CD4-positive, alpha-beta T cell (primary cell): ENCODE data around the gene EYA2. TPM values are rescaled to one million over a fixed set of nuclear protein-coding genes. Genes with fewer than 3 reads are reported as not detected.

Experiments used
- ATAC-seq: fragments of 200-7000 bp; cut with Tn5 transposase; one replicate; pipeline ENCODE4 v1.10.0; 2022; ENCODE audit warnings: mild to moderate bottlenecking; ENCODE audit not compliant: poor library complexity
- CTCF ChIA-PET: fragments of 350-600 bp; sonication (Branson Sonifier 250); formaldehyde crosslinking; loops from one replicate; lab custom pipeline; 2021; ENCODE audit warnings: antibody characterized with exemption, inconsistent platforms; lab: Charles Lee
- POLR2A ChIA-PET: fragments of 350-600 bp; sonication (Branson Sonifier 250); formaldehyde crosslinking; loops from one replicate; lab custom pipeline; 2021; ENCODE audit warnings: antibody characterized with exemption, inconsistent platforms; lab: Charles Lee
- DNase-seq, 14 experiments: peaks; one replicate each; pipeline ENCODE4 v3.0.0-alpha.2; 2013 to 2020; ENCODE audit warnings: mixed read lengths in 2 of 14
- H3K27ac ChIP-seq, 2 donors: one replicate each; pipeline versions ENCODE4 v1.5.1 to v1.7.0; 2013; ENCODE audit warnings: low read length in 2 of 2, low read depth in 1 of 2, mild to moderate bottlenecking in 1 of 2
- H3K27me3 ChIP-seq, 2 experiments: 1 replicate in 1 of 2; 2 replicates in 1 of 2; pipeline versions ENCODE4 v1.6.1 to v1.7.0; 2013; ENCODE audit warnings: low read length in 2 of 2, control low read depth in 1 of 2, mild to moderate bottlenecking in 1 of 2, moderate library complexity in 1 of 2; ENCODE audit not compliant: insufficient read depth in 2 of 2, control insufficient read depth in 1 of 2
- H3K36me3 ChIP-seq: one replicate; pipeline ENCODE4 v1.6.1; 2013; ENCODE audit warnings: low read length, control low read depth; ENCODE audit not compliant: insufficient read depth
- H3K4me1 ChIP-seq: one replicate; pipeline ENCODE4 v1.6.1; 2013; ENCODE audit warnings: low read length, control low read depth; ENCODE audit not compliant: insufficient read depth
- H3K4me3 ChIP-seq: one replicate; pipeline ENCODE4 v1.5.1; 2013; ENCODE audit warnings: mild to moderate bottlenecking, low read length, moderate library complexity
- H3K9me3 ChIP-seq, 2 experiments: 1 replicate in 1 of 2; 2 replicates in 1 of 2; pipeline versions ENCODE4 v1.6.1 to v1.7.0; 2013; ENCODE audit warnings: low read length in 2 of 2, mild to moderate bottlenecking in 2 of 2, control low read depth in 1 of 2, moderate library complexity in 1 of 2; ENCODE audit not compliant: control insufficient read depth in 1 of 2, insufficient read depth in 1 of 2
- H3K27ac Mint-ChIP-seq: one replicate; pipeline ENCODE4 v1.8.0; 2020; ENCODE audit warnings: mixed read lengths
- H3K27me3 Mint-ChIP-seq: one replicate; pipeline ENCODE4 v1.8.0; 2021; ENCODE audit warnings: mixed read lengths
- H3K36me3 Mint-ChIP-seq: one replicate; pipeline ENCODE4 v1.8.0; 2021; ENCODE audit warnings: low read depth, mixed read lengths
- H3K4me1 Mint-ChIP-seq: one replicate; pipeline ENCODE4 v1.8.0; 2021; ENCODE audit warnings: low read depth, mixed read lengths
- H3K4me3 Mint-ChIP-seq: one replicate; pipeline ENCODE4 v1.8.0; 2020; ENCODE audit warnings: mild to moderate bottlenecking, mixed read lengths
- H3K9me3 Mint-ChIP-seq: one replicate; pipeline ENCODE4 v1.8.0; 2020; ENCODE audit warnings: mixed read lengths
- intact Hi-C, 2 experiments: fragments of 100-400 bp; cut with DNase I in 1 of 2; cut with micrococcal nuclease in 1 of 2; formaldehyde crosslinking; loops; one replicate each; pipeline versions ENCODE4 v1.15.1 to v1.9.0; 2023 to 2025; cut with DNase I, micrococcal nuclease
- total RNA-seq, 174 experiments: library from RNA in 2 of 174; stranded (reverse) in 2 of 174; gene quantifications; one replicate each; pipeline ENCODE4 v1.2.3 and lab custom pipeline; 2021 to 2026
- TF ChIP-seq, protein P1 (sequence below): fragments of 200-600 bp; IDR thresholded peaks from one replicate; pipeline ENCODE4 v1.8.0; 2022; ENCODE audit warnings: antibody characterized with exemption, mild to moderate bottlenecking

The EYA2 gene
- total RNA-seq, 2 experiments from 2014 or later = not detected

GRCh38 chr20:46913329-46914044 is 18.8 kb downstream of the EYA2 start:
- peaks cover 7% of the 10 kb centered on the region for H3K27me3 Mint-ChIP-seq
- H3K9me3 ChIP-seq = no peaks in the 10 kb centered on the region
- TF ChIP-seq, protein P1, sequence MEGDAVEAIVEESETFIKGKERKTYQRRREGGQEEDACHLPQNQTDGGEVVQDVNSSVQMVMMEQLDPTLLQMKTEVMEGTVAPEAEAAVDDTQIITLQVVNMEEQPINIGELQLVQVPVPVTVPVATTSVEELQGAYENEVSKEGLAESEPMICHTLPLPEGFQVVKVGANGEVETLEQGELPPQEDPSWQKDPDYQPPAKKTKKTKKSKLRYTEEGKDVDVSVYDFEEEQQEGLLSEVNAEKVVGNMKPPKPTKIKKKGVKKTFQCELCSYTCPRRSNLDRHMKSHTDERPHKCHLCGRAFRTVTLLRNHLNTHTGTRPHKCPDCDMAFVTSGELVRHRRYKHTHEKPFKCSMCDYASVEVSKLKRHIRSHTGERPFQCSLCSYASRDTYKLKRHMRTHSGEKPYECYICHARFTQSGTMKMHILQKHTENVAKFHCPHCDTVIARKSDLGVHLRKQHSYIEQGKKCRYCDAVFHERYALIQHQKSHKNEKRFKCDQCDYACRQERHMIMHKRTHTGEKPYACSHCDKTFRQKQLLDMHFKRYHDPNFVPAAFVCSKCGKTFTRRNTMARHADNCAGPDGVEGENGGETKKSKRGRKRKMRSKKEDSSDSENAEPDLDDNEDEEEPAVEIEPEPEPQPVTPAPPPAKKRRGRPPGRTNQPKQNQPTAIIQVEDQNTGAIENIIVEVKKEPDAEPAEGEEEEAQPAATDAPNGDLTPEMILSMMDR = no peak
- no peaks in the 10 kb centered on the region for H3K9me3 Mint-ChIP-seq
- DNase-seq = no peak
- CTCF ChIA-PET = no interaction called here
- peaks cover 0 to 2% of the 10 kb centered on the region in 2 experiments for H3K27me3 ChIP-seq
- H3K36me3 ChIP-seq = no peaks in the 10 kb centered on the region
- no peak for ATAC-seq
- H3K4me1 ChIP-seq = no peaks in the 10 kb centered on the region
- POLR2A ChIA-PET = no interaction called here
- no peak overlapping the region for H3K27ac Mint-ChIP-seq
- no peak overlapping the region for H3K27ac ChIP-seq
- no peak overlapping the region for H3K4me3 ChIP-seq
- H3K4me1 Mint-ChIP-seq = no peaks in the 10 kb centered on the region
- no peaks in the 10 kb centered on the region for H3K36me3 Mint-ChIP-seq
- no peak overlapping the region for H3K4me3 Mint-ChIP-seq
- intact Hi-C loops = no loop called here

GRCh38 chr20:46914789-46915379 is 20.2 kb downstream of the EYA2 start:
- DNase-seq (no peak), ATAC-seq (no peak)
- intact Hi-C loops = no loop called here
- no peak overlapping the region for H3K4me3 Mint-ChIP-seq
- POLR2A ChIA-PET = no interaction called here
- Histone ChIP-seq H3K4me3 (no peak overlapping the region), H3K27me3 (no peaks in the 10 kb centered on the region), H3K4me1 (no peaks in the 10 kb centered on the region), H3K36me3 (no peaks in the 10 kb centered on the region), H3K27ac (no peak overlapping the region), H3K9me3 (no peaks in the 10 kb centered on the region)
- no peak overlapping the region for H3K27ac Mint-ChIP-seq
- CTCF ChIA-PET = no interaction called here
- TF ChIP-seq, protein P1 = no peak
- H3K9me3 Mint-ChIP-seq = no peaks in the 10 kb centered on the region
- H3K4me1 Mint-ChIP-seq = no peaks in the 10 kb centered on the region
- peaks cover 3% of the 10 kb centered on the region for H3K27me3 Mint-ChIP-seq
- no peaks in the 10 kb centered on the region for H3K36me3 Mint-ChIP-seq

- no peaks in the 10 kb centered on the region for H3K4me1 Mint-ChIP-seq
- no peaks in the 10 kb centered on the region for H3K36me3 Mint-ChIP-seq
- H3K27ac Mint-ChIP-seq = no peak overlapping the region
- ATAC-seq = no peak
- Histone ChIP-seq H3K4me3 (no peak overlapping the region), H3K27me3 (no peaks in the 10 kb centered on the region), H3K9me3 (no peaks in the 10 kb centered on the region), H3K36me3 (no peaks in the 10 kb centered on the region), H3K4me1 (no peaks in the 10 kb centered on the region), H3K27ac (no peak overlapping the region)
- TF ChIP-seq, protein P1 = no peak
- intact Hi-C loops = no loop called here
- ChIA-PET CTCF (no interaction called here), POLR2A (no interaction called here)
- no peak for DNase-seq
- H3K4me3 Mint-ChIP-seq = no peak overlapping the region
- H3K9me3 Mint-ChIP-seq = no peaks in the 10 kb centered on the region
- H3K27me3 Mint-ChIP-seq = no peaks in the 10 kb centered on the region
Measured at GRCh38 chr20:46915575-46916257, 21.1 kb downstream of the EYA2 start.
